MM.1S (cell line): Measurements from ENCODE around the gene PRKAR2B.

ENCODE experiments used
- DNase-seq: peaks from one replicate; pipeline ENCODE4 v3.0.0-alpha.2; 2015
- H2AFZ ChIP-seq: fragments of 300-600 bp; sonication (generic); 2 replicates; pipeline ENCODE4 v1.6.0; 2016; ENCODE audit warnings: antibody characterized with exemption, low read length
- H3F3A ChIP-seq: fragments of 300-600 bp; sonication (generic); 2 replicates; pipeline ENCODE4 v1.6.1; 2016; ENCODE audit warnings: mild to moderate bottlenecking, antibody characterized with exemption, low read length, moderate library complexity, mixed read lengths; ENCODE audit not compliant: insufficient read depth
- H3K27ac ChIP-seq: fragments of 300-600 bp; sonication (generic); 2 replicates; pipeline ENCODE4 v1.5.1; 2016; ENCODE audit warnings: mild to moderate bottlenecking, low read length
- H3K27me3 ChIP-seq: fragments of 300-600 bp; sonication (generic); replicated peaks from 2 replicates; pipeline ENCODE4 v1.6.0; 2016; ENCODE audit warnings: low read length; ENCODE audit not compliant: insufficient read depth
- H3K36me3 ChIP-seq: fragments of 300-600 bp; sonication (generic); replicated peaks from 2 replicates; pipeline ENCODE4 v1.6.1; 2016; ENCODE audit warnings: mild to moderate bottlenecking, low read length, mixed read lengths; ENCODE audit not compliant: insufficient read depth
- H3K4me1 ChIP-seq: fragments of 300-600 bp; sonication (generic); 2 replicates; pipeline ENCODE4 v1.6.1; 2016; ENCODE audit warnings: low read length, mixed read lengths
- H3K4me2 ChIP-seq: fragments of 300-600 bp; sonication (generic); 2 replicates; pipeline ENCODE4 v1.6.0; 2016; ENCODE audit warnings: low read depth, low read length
- H3K4me3 ChIP-seq: fragments of 300-600 bp; sonication (generic); 2 replicates; pipeline ENCODE4 v1.5.1; 2016; ENCODE audit warnings: low read length, mixed read lengths
- H3K79me2 ChIP-seq: fragments of 300-600 bp; sonication (generic); 2 replicates; pipeline ENCODE4 v1.6.1; 2016; ENCODE audit warnings: mixed run types, low read length, mixed read lengths
- H3K9ac ChIP-seq: fragments of 300-600 bp; sonication (generic); 2 replicates; pipeline ENCODE4 v1.6.1; 2016; ENCODE audit warnings: low read length, mixed read lengths
- H3K9me2 ChIP-seq: fragments of 300-600 bp; sonication (generic); replicated peaks from 2 replicates; pipeline ENCODE4 v1.6.1; 2016; ENCODE audit warnings: mild to moderate bottlenecking, low read length, mixed read lengths; ENCODE audit not compliant: insufficient read depth
- H3K9me3 ChIP-seq: fragments of 300-600 bp; sonication (generic); replicated peaks from 2 replicates; pipeline ENCODE4 v1.6.1; 2016; ENCODE audit warnings: mild to moderate bottlenecking, low read length, mixed read lengths; ENCODE audit not compliant: insufficient read depth
- H4K20me1 ChIP-seq: fragments of 300-600 bp; sonication (generic); 2 replicates; pipeline ENCODE4 v1.6.1; 2016; ENCODE audit warnings: mild to moderate bottlenecking, low read length, moderate library complexity, mixed read lengths; ENCODE audit not compliant: insufficient read depth
- CTCF ChIP-seq: fragments of 300-600 bp; sonication (generic); IDR thresholded peaks from 2 replicates; pipeline ENCODE4 v1.5.1; 2016; ENCODE audit warnings: antibody characterized with exemption, low read length, mixed read lengths
- EZH2 ChIP-seq: fragments of 300-600 bp; sonication (generic); optimal IDR thresholded peaks from 2 replicates; pipeline ENCODE3; 2017; ENCODE audit warnings: low read depth, mild to moderate bottlenecking, antibody characterized with exemption, low read length, mixed read lengths
- EZH2phosphoT487 ChIP-seq: fragments of 300-600 bp; sonication (generic); IDR thresholded peaks from 2 replicates; pipeline ENCODE4 v1.6.1; 2018; ENCODE audit warnings: antibody characterized with exemption, low read length

The PRKAR2B gene

GRCh38 chr7:107103369-107103768, 58.9 kb downstream of the PRKAR2B start:
- H3K4me2 ChIP-seq: no peak overlapping the region
- no peaks in the 10 kb centered on the region for H4K20me1 ChIP-seq
- H3K9ac ChIP-seq: no peak overlapping the region
- no peaks in the 10 kb centered on the region for H3K79me2 ChIP-seq
- H3F3A ChIP-seq: no peaks in the 10 kb centered on the region
- H3K9me2 ChIP-seq: no peaks in the 10 kb centered on the region
- TF ChIP-seq EZH2: no peak
- TF ChIP-seq EZH2phosphoT487: no peak
- TF ChIP-seq CTCF: no peak
- H3K27me3 ChIP-seq: no peaks in the 10 kb centered on the region
- H3K9me3 ChIP-seq: no peaks in the 10 kb centered on the region
- no peak for DNase-seq
- H3K4me1 ChIP-seq: no peaks in the 10 kb centered on the region
- no peak overlapping the region for H3K27ac ChIP-seq
- no peak overlapping the region for H3K4me3 ChIP-seq
- H2AFZ ChIP-seq: no peak overlapping the region
- H3K36me3 ChIP-seq: no peaks in the 10 kb centered on the region

DNA sequence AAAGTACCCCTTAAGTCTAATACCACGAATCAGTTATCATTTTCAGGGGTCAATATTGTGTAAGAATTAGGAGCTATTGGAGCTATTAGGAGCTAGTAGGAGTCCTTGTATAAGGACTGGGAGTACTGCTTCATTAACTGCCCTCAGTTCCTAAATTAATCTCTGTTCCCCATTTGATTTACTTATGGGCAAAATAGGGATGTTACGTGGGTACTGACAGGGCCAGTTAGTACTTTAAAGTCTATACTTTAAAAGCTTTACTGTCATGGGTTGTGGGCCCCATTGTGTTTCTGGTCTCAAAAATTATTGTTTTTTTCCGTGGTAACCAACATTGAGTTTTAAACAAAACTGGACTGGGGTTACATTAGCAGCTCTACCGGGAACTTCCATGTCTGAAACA, 60.3 kb downstream of the PRKAR2B start:
- no peak for DNase-seq
- no peak overlapping the region for H3K4me3 ChIP-seq

GRCh38 chr7:107105591-107106245, 61.2 kb downstream of the PRKAR2B start:
- H3K9ac ChIP-seq: no peak overlapping the region
- H3K4me1 ChIP-seq: no peaks in the 10 kb centered on the region
- H2AFZ ChIP-seq: no peak overlapping the region
- no peak overlapping the region for H3K4me2 ChIP-seq
- no peak overlapping the region for H3K4me3 ChIP-seq
- no peak for DNase-seq
- no peak overlapping the region for H3K27ac ChIP-seq
- H3K9me2 ChIP-seq: no peaks in the 10 kb centered on the region
- H3K36me3 ChIP-seq: no peaks in the 10 kb centered on the region
- no peaks in the 10 kb centered on the region for H3K79me2 ChIP-seq
- TF ChIP-seq EZH2phosphoT487: no peak
- TF ChIP-seq EZH2: no peak
- TF ChIP-seq CTCF: no peak
- no peaks in the 10 kb centered on the region for H3K27me3 ChIP-seq
- no peaks in the 10 kb centered on the region for H4K20me1 ChIP-seq
- H3F3A ChIP-seq: no peaks in the 10 kb centered on the region
- no peaks in the 10 kb centered on the region for H3K9me3 ChIP-seq

More for the DNA sequence above, 60.3 kb downstream of the PRKAR2B start:
- no peak overlapping the region for H3K27ac ChIP-seq
- no peaks in the 10 kb centered on the region for H4K20me1 ChIP-seq
- H3K9me3 ChIP-seq: no peaks in the 10 kb centered on the region
- H3K4me1 ChIP-seq: no peaks in the 10 kb centered on the region
- no peaks in the 10 kb centered on the region for H3K36me3 ChIP-seq
- TF ChIP-seq EZH2 (no peak), EZH2phosphoT487 (no peak), CTCF (no peak)
- no peaks in the 10 kb centered on the region for H3K27me3 ChIP-seq
- H3K4me2 ChIP-seq: no peak overlapping the region
- no peaks in the 10 kb centered on the region for H3F3A ChIP-seq
- no peak overlapping the region for H2AFZ ChIP-seq
- H3K9ac ChIP-seq: no peak overlapping the region
- H3K9me2 ChIP-seq: no peaks in the 10 kb centered on the region
- no peaks in the 10 kb centered on the region for H3K79me2 ChIP-seq
